Keratinocyte (primary cell): ENCODE results near the gene RIPK3.

ENCODE experiments used
- CTCF ChIP-seq, 3 experiments: IDR thresholded peaks in 1 of 3; conservative IDR thresholded peaks in 1 of 3; optimal IDR thresholded peaks in 1 of 3; 2 replicates in 2 of 3; 3 replicates in 1 of 3; pipeline versions ENCODE3 to v1.5.1; 2011; ENCODE audit warnings: low read length in 3 of 3, mild to moderate bottlenecking in 3 of 3, moderate library complexity in 2 of 3, control low read depth in 1 of 3, inconsistent platforms in 1 of 3; ENCODE audit not compliant: insufficient read depth in 2 of 3; ENCODE audit errors: extremely low read depth in 1 of 3
- EZH2 ChIP-seq: IDR thresholded peaks from one replicate; pipeline ENCODE4 v1.6.1; 2012; ENCODE audit warnings: inconsistent platforms, mild to moderate bottlenecking, low read length, moderate library complexity

DNA sequence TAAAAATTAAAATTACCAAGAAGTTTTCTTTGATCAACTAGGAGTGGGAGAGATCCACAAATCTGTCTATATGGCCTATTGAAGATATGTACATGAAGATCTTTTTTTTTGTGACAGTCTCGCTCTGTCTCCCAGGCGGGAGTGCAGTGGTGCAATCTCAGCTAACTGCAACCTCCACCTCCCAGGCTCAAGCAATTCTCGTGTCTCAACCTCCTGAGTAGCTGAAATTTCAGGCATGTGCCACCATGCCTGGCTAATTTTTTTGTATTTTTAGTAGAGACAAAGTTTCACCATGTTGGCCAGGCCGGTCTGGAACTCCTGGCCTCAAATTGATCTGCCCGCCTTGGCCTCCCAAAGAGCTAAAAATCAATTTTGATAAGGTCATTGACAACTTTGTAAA, 23.6 kb upstream of the RIPK3 start:
- TF ChIP-seq CTCF (optimal IDR thresholded peaks at IDR 0.05 in 1 of 3, IDR thresholded peaks at IDR 0.05 in 1 of 3, conservative IDR thresholded peaks at IDR 0.05 in 1 of 3; ENCODE audit: extremely low read depth in 1 of 3, insufficient read depth in 2 of 3, low read length in 3 of 3) (no peak), EZH2 (no peak)
